Hepatocyte (in vitro differentiated cells): ENCODE measurements around the gene LRRC43.

Source experiments
- CTCF ChIP-seq: fragments of 200-600 bp; sonication (generic); IDR thresholded peaks from 2 replicates; pipeline ENCODE4 v1.5.1; 2016; ENCODE audit warnings: antibody characterized with exemption, mild to moderate bottlenecking; ENCODE audit not compliant: poor library complexity
- EZH2 ChIP-seq: fragments of 200-600 bp; sonication (generic); IDR thresholded peaks from 2 replicates; pipeline ENCODE4 v1.6.1; 2016; ENCODE audit warnings: antibody characterized with exemption, mild to moderate bottlenecking, borderline replicate concordance
- EZH2phosphoT487 ChIP-seq: fragments of 200-600 bp; sonication (generic); IDR thresholded peaks from one replicate; pipeline ENCODE4 v1.6.1; 2018; ENCODE audit warnings: antibody characterized with exemption, mild to moderate bottlenecking, low read depth, moderate library complexity; ENCODE audit not compliant: unreplicated experiment, severe bottlenecking

GRCh38 chr12:122183588-122183940, 641 bp downstream of the LRRC43 start:
- TF ChIP-seq EZH2 (no peak), CTCF (no peak), EZH2phosphoT487 (no peak)
